Osteoblast (primary cell): Measurements from ENCODE around the gene ZBED2. TPM values are rescaled to one million over a fixed set of nuclear protein-coding genes. Genes with fewer than 3 reads are reported as not detected.

Experiments
- DNase-seq: peaks from one replicate; pipeline ENCODE4 v3.0.0; 2011; ENCODE audit warnings: low spot score, mixed read lengths; ENCODE audit not compliant: insufficient read length; ENCODE audit errors: missing footprints
- H2AFZ ChIP-seq: 2 replicates; pipeline ENCODE4 v1.6.0; 2011; ENCODE audit warnings: mild to moderate bottlenecking, low read length
- H3K27ac ChIP-seq: 2 replicates; pipeline ENCODE4 v1.5.1; 2011; ENCODE audit warnings: mild to moderate bottlenecking, low read depth, low read length, moderate library complexity
- H3K27me3 ChIP-seq: 2 replicates; pipeline ENCODE4 v1.6.0; 2012; ENCODE audit warnings: mild to moderate bottlenecking, control low read depth, inconsistent platforms, low read length, moderate library complexity; ENCODE audit not compliant: insufficient read depth
- H3K36me3 ChIP-seq: 2 replicates; pipeline ENCODE4 v1.5.1; 2011; ENCODE audit warnings: mild to moderate bottlenecking, low read length, control low read depth, moderate library complexity; ENCODE audit not compliant: insufficient read depth
- H3K4me1 ChIP-seq: 2 replicates; pipeline ENCODE4 v1.5.1; 2011; ENCODE audit warnings: mild to moderate bottlenecking, low read length, control low read depth, moderate library complexity; ENCODE audit not compliant: insufficient read depth
- H3K4me2 ChIP-seq: 2 replicates; pipeline ENCODE4 v1.6.0; 2011; ENCODE audit warnings: mild to moderate bottlenecking, low read length; ENCODE audit not compliant: insufficient read depth
- H3K4me3 ChIP-seq: fragments of 200-600 bp; sonication (generic); 3 replicates; pipeline ENCODE4 v1.5.1; 2012; ENCODE audit warnings: mild to moderate bottlenecking, low read length, inconsistent platforms; ENCODE audit not compliant: insufficient read depth
- H3K79me2 ChIP-seq: 2 replicates; pipeline ENCODE4 v1.6.0; 2012; ENCODE audit warnings: mild to moderate bottlenecking, low read length, control low read depth, inconsistent platforms; ENCODE audit not compliant: insufficient read depth
- H3K9me3 ChIP-seq: 2 replicates; pipeline ENCODE4 v1.5.1; 2011; ENCODE audit warnings: low read depth, low read length, control low read depth
- H4K20me1 ChIP-seq: 2 replicates; pipeline ENCODE4 v1.6.0; 2012; ENCODE audit warnings: mild to moderate bottlenecking, low read length, control low read depth; ENCODE audit not compliant: insufficient read depth
- CTCF ChIP-seq: IDR thresholded peaks from 2 replicates; pipeline ENCODE4 v1.5.1; 2011; ENCODE audit warnings: mild to moderate bottlenecking, low read depth, low read length, moderate library complexity; ENCODE audit errors: extremely low read depth
- total RNA-seq: library from RNA; depleted of rRNA; stranded (reverse); fragments of >200 nt; gene quantifications from 2 replicates; pipeline ENCODE4 v1.2.3, GENCODE V29; 2012

Gene ZBED2
- total RNA-seq, 1 donor = under 0.01 TPM

- Histone ChIP-seq H4K20me1 (no peaks in the 10 kb centered on the region), H3K4me3 (no peak overlapping the region), H3K4me2 (no peak overlapping the region), H3K27ac (no peak overlapping the region), H3K9me3 (no peaks in the 10 kb centered on the region), H3K36me3 (no peaks in the 10 kb centered on the region), H3K4me1 (peaks cover 21% of the 10 kb centered on the region), H3K79me2 (no peaks in the 10 kb centered on the region), H3K27me3 (no peaks in the 10 kb centered on the region), H2AFZ (no peak overlapping the region)
- no peak for TF ChIP-seq CTCF
- no peak for DNase-seq
Observed at GRCh38 chr3:111578867-111579266, 16.3 kb downstream of the ZBED2 start.

GRCh38 chr3:111577798-111578685 is 17.1 kb downstream of the ZBED2 start:
- no peaks in the 10 kb centered on the region for H3K79me2 ChIP-seq
- H2AFZ ChIP-seq = no peak overlapping the region
- H3K27ac ChIP-seq = no peak overlapping the region
- peak; percentile 76 for TF ChIP-seq CTCF
- no peaks in the 10 kb centered on the region for H3K9me3 ChIP-seq
- no peaks in the 10 kb centered on the region for H3K36me3 ChIP-seq
- H4K20me1 ChIP-seq = no peaks in the 10 kb centered on the region
- H3K4me2 ChIP-seq = no peak overlapping the region
- DNase-seq = peak; percentile 90
- H3K27me3 ChIP-seq = no peaks in the 10 kb centered on the region
- peaks cover 19% of the 10 kb centered on the region for H3K4me1 ChIP-seq
- no peak overlapping the region for H3K4me3 ChIP-seq

- Histone ChIP-seq H3K27me3 (peaks cover 4% of the 10 kb centered on the region), H3K36me3 (no peaks in the 10 kb centered on the region), H3K27ac (no peak overlapping the region), H3K4me1 (peaks cover 9% of the 10 kb centered on the region), H2AFZ (no peak overlapping the region), H3K4me2 (no peak overlapping the region), H3K79me2 (no peaks in the 10 kb centered on the region), H3K9me3 (no peaks in the 10 kb centered on the region), H3K4me3 (no peak overlapping the region), H4K20me1 (no peaks in the 10 kb centered on the region)
- DNase-seq = no peak
- TF ChIP-seq CTCF = no peak
Observed at GRCh38 chr3:111577113-111577512, 18.0 kb downstream of the ZBED2 start.

- Histone ChIP-seq H3K27me3 (peaks cover 7% of the 10 kb centered on the region), H3K27ac (no peak overlapping the region), H4K20me1 (no peaks in the 10 kb centered on the region), H3K36me3 (no peaks in the 10 kb centered on the region), H2AFZ (no peak overlapping the region), H3K79me2 (no peaks in the 10 kb centered on the region), H3K4me1 (no peaks in the 10 kb centered on the region), H3K9me3 (no peaks in the 10 kb centered on the region), H3K4me3 (no peak overlapping the region), H3K4me2 (no peak overlapping the region)
- DNase-seq = no peak
- TF ChIP-seq CTCF = no peak
Observed at GRCh38 chr3:111571907-111572460, 23.2 kb downstream of the ZBED2 start.
